ENCODE data around the gene GLB1L2.

Gene GLB1L2

DNA sequence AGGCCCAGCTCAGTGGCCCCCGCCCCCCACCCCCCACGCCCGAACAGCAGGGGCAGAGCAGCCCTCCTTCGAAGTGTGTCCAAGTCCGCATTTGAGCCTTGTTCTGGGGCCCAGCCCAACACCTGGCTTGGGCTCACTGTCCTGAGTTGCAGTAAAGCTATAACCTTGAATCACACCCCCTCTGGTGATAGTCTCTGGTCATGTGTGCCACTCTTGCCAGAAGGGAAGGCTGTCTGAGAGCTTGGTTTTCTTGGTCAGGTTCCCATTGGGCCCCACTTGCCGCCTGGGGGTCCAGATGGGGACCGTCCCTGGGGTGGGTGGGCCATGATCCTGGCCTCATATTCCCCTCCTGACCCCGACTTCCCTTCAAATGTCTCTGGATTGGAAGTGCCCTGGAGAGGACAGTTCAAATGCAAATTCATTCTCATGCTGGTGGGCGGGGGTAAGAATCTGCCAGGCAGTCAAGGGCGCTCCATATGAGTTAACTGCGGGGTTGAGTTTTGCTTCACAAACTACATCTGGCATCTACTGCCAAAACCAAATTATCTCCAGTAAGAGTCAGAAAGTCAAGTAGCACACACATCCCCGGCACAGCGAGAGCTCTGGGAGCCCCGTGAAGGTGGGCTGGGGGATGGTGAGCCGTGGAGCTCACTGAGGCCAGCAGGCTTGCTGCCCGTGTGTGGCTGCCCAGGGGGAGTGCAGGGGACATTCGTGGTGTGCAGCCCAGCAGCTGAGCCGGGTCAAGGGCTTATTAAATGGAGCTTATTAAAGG lies 44.5 kb downstream of the GLB1L2 start:
- DNase-seq (ENCODE audit: low read depth in 2 of 2): no peak
- TF ChIP-seq, protein P1, sequence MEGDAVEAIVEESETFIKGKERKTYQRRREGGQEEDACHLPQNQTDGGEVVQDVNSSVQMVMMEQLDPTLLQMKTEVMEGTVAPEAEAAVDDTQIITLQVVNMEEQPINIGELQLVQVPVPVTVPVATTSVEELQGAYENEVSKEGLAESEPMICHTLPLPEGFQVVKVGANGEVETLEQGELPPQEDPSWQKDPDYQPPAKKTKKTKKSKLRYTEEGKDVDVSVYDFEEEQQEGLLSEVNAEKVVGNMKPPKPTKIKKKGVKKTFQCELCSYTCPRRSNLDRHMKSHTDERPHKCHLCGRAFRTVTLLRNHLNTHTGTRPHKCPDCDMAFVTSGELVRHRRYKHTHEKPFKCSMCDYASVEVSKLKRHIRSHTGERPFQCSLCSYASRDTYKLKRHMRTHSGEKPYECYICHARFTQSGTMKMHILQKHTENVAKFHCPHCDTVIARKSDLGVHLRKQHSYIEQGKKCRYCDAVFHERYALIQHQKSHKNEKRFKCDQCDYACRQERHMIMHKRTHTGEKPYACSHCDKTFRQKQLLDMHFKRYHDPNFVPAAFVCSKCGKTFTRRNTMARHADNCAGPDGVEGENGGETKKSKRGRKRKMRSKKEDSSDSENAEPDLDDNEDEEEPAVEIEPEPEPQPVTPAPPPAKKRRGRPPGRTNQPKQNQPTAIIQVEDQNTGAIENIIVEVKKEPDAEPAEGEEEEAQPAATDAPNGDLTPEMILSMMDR (IDR thresholded peaks at IDR 0.05; ENCODE audit: low read depth, low read length): no peak

DNA sequence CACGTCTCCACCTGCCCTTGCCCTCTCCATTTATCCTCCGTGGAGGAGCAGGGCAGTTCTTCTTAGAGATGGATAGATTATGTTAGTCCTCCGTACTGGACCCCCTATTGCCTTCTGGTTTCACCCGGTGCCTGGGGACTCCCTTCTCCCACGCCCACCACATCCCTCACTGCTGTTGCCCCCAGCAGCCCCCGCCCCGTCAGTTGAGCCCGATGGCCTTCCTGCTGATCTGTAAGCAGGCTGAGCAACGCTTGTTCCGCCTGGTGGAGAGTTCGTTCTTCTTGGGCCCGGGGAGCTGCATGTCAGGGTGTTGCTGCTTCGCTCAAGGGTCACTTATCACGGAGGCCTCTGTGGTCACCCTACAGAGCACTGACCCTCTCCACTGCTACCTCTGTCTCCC lies 46.1 kb downstream of the GLB1L2 start:
- TF ChIP-seq, protein P1 (IDR thresholded peaks at IDR 0.05; ENCODE audit: low read depth, low read length): no peak
- no peak for DNase-seq (ENCODE audit: low read depth in 2 of 2)
- H3K4me3 ChIP-seq (replicated peaks in 1 of 2; ENCODE audit: low read depth in 2 of 2, low read length in 2 of 2): no peak overlapping the region

More for the DNA sequence above, 44.5 kb downstream of the GLB1L2 start:
- no peak overlapping the region for H3K4me3 ChIP-seq (replicated peaks in 1 of 2; ENCODE audit: low read depth in 2 of 2, low read length in 2 of 2)

DNA sequence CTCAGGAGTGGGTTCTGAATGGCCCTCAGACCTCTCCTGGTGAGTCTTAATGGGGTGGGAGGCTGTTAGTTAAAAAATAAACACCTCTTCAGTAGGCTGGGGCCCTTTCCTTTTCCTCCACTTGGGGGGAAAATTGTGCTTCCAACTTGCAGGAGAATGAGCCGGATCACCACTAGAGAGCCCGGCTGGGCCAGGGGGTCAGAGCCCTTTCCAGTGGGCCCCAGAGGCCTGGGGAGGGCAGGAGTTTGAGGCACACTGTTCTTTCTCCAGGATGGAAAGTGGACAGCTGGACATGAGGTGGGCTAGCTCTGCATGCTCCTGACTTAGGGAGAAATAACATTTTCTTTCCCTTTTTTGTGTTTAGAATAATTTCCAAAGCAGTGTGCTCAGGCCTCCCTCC lies 47.5 kb downstream of the GLB1L2 start:
- no peak overlapping the region for H3K4me3 ChIP-seq (replicated peaks in 1 of 2; ENCODE audit: low read depth in 2 of 2, low read length in 2 of 2)
- TF ChIP-seq, protein P1 (IDR thresholded peaks at IDR 0.05; ENCODE audit: low read depth, low read length): no peak
- no peak for DNase-seq (ENCODE audit: low read depth in 2 of 2)

DNA sequence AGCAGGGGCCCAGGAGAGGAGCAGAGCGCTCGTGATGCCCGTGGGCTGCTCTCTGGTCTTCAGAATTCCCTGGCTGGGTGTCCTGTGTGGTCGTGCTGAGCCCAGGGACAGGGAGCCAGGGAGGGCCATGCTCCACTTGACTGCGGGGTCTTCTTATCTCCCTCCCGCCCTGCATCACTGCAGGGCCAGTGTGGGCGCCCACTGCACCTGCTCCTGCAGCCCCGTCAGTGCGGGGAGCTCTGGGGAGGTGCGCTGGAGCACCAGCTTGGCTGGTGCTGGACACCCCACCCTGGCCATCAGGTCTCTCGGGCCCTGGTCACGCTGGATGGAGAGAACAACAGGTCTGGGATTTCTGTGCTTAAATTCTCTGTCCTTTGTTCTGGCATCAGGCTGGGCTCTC lies 48.4 kb downstream of the GLB1L2 start:
- DNase-seq (ENCODE audit: low read depth in 2 of 2): no peak
- TF ChIP-seq, protein P1 (IDR thresholded peaks at IDR 0.05; ENCODE audit: low read depth, low read length): no peak
- H3K4me3 ChIP-seq (replicated peaks in 1 of 2; ENCODE audit: low read depth in 2 of 2, low read length in 2 of 2): no peak overlapping the region

DNA sequence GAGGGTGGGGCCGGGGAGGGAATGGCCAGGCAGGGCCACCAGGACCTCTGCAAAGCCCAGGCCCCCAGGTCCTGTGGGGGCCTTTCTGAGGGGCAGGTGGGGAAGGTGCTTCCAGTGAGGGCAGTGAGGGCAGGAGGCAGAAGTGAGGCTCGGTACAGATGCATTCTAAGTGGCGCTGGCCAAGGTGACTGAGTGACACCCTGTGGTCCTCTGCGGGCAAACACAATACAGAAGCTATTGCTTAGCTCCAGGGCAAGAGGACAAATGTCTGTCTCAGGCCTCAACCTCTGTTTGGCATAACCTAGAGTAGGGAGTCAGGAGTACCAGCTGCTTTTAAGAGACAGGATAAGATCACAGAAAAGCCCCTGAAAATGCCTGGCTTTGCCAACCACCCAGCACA lies 49.0 kb downstream of the GLB1L2 start:
- DNase-seq (ENCODE audit: low read depth in 2 of 2): no peak
- no peak overlapping the region for H3K4me3 ChIP-seq (replicated peaks in 1 of 2; ENCODE audit: low read depth in 2 of 2, low read length in 2 of 2)
- TF ChIP-seq, protein P1 (IDR thresholded peaks at IDR 0.05; ENCODE audit: low read depth, low read length): no peak

DNA sequence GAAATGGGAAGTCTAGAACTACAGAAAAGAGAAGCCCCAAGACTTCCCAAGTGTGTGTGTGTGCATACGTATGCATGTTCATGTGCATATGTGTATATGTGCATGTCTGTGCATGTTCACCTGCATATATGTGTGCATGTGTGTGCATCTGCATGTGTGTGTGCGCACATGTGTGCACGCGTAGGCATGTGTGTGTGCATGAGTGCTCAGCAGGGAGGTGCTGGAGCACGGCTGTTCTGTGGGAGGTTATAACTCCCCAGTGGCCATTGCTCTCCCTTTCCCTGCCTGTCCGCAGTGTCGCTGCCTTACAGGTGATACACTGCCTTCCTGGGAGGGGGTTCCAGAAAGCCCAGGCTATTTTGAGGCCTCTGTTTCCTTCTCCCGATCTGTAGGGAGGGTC lies 50.5 kb downstream of the GLB1L2 start:
- no peak overlapping the region for H3K4me3 ChIP-seq (replicated peaks in 1 of 2; ENCODE audit: low read depth in 2 of 2, low read length in 2 of 2)
- no peak for DNase-seq (ENCODE audit: low read depth in 2 of 2)
- TF ChIP-seq, protein P1 (IDR thresholded peaks at IDR 0.05; ENCODE audit: low read depth, low read length): no peak

DNA sequence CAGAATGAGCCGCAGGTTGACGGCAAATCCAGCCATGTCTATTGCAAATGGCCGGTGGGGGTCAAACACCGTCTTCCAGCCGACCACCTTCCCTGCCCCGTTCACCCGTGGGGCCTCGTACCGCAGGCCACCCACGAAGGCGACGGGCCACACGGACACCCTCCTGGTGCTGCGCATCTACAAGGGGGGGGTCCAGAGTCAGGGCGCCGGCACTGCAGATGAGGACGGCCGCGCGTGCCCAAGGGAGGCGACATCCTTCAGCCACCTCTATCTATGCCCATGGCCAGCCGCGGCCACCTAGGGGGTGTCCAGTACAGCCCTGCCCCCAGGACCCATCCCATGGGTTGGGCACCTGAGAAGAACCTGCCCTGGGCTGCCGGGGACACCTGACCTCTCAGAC lies 51.0 kb downstream of the GLB1L2 start:
- no peak overlapping the region for H3K4me3 ChIP-seq (replicated peaks in 1 of 2; ENCODE audit: low read depth in 2 of 2, low read length in 2 of 2)
- TF ChIP-seq, protein P1 (IDR thresholded peaks at IDR 0.05; ENCODE audit: low read depth, low read length): no peak
- no peak for DNase-seq (ENCODE audit: low read depth in 2 of 2)

Data from cardiac fibroblast (primary cell).